Panc1 (cell line): Measurements from ENCODE around the gene MACROD2. TPM values are rescaled to one million over a fixed set of nuclear protein-coding genes. Genes with fewer than 3 reads are reported as not detected.

Experiments used
- ATAC-seq: fragments of 200-7000 bp; cut with Tn5 transposase; 2 replicates; pipeline ENCODE4 v1.9.1; 2020; ENCODE audit warnings: mild to moderate bottlenecking, moderate library complexity
- BruUV-seq: library from RNA; stranded (reverse); fragments of 400-500 nt; replicated peaks from 2 replicates; lab custom pipeline; 2021; lab: Mats Ljungman, UMichigan
- CTCF ChIA-PET: fragments of 300-600 bp; sonication (Branson Sonifier 250); formaldehyde crosslinking; loops from one replicate; lab custom pipeline; 2022; ENCODE audit warnings: antibody characterized with exemption; lab: Charles Lee
- POLR2A ChIA-PET: fragments of 300-600 bp; sonication (Branson Sonifier 250); formaldehyde crosslinking; loops from one replicate; lab custom pipeline; 2022; ENCODE audit warnings: antibody characterized with exemption; lab: Charles Lee
- DNase-seq: peaks from one replicate; pipeline ENCODE4 v3.0.0-alpha.2; 2010; ENCODE audit warnings: low read depth, low spot score
- H3K27ac ChIP-seq: 2 replicates; pipeline ENCODE4 v1.5.1; 2011; ENCODE audit warnings: mild to moderate bottlenecking, low read length, inconsistent platforms
- H3K27me3 ChIP-seq: fragments of 200-500 bp; sonication (Bioruptor generic); 2 replicates; pipeline ENCODE4 v1.6.0; 2014; ENCODE audit warnings: low read length, inconsistent platforms; ENCODE audit not compliant: control insufficient read depth, insufficient read depth
- H3K36me3 ChIP-seq: fragments of 200-500 bp; sonication (Bioruptor generic); 2 replicates; pipeline ENCODE4 v1.5.1; 2014; ENCODE audit warnings: inconsistent platforms, mild to moderate bottlenecking, low read length, moderate library complexity; ENCODE audit not compliant: control insufficient read depth, insufficient read depth
- H3K4me1 ChIP-seq: 2 replicates; pipeline ENCODE4 v1.5.1; 2011; ENCODE audit warnings: inconsistent platforms, mild to moderate bottlenecking, low read length, moderate library complexity; ENCODE audit not compliant: control insufficient read depth, insufficient read depth
- H3K4me3 ChIP-seq, 2 experiments: 2 replicates each; pipeline ENCODE4 v1.5.1; 2011 to 2012; ENCODE audit warnings: low read depth in 2 of 2, low read length in 2 of 2, mild to moderate bottlenecking in 2 of 2, inconsistent platforms in 1 of 2, moderate library complexity in 1 of 2
- H3K9me3 ChIP-seq: fragments of 200-500 bp; sonication (Bioruptor generic); 2 replicates; pipeline ENCODE4 v1.5.1; 2014; ENCODE audit warnings: low read depth, mild to moderate bottlenecking, inconsistent platforms, low read length, moderate library complexity; ENCODE audit not compliant: control insufficient read depth, insufficient read depth
- POLR2AphosphoS5 ChIP-seq: IDR thresholded peaks from 2 replicates; pipeline ENCODE4 v1.6.1; 2012; ENCODE audit warnings: mild to moderate bottlenecking, low read depth, low read length, moderate library complexity
- SIN3A ChIP-seq: IDR thresholded peaks from 2 replicates; pipeline ENCODE4 v1.6.1; 2012; ENCODE audit warnings: low read depth, mild to moderate bottlenecking, low read length, moderate library complexity, borderline replicate concordance; ENCODE audit not compliant: insufficient read depth
- TCF7L2 ChIP-seq: IDR thresholded peaks from 2 replicates; pipeline ENCODE4 v1.6.1; 2011; ENCODE audit warnings: mild to moderate bottlenecking, low read depth, low read length, inconsistent platforms
- in situ Hi-C: cut with HindIII; loops from 2 replicates; pipeline ENCODE4 v1.10.0; 2016; ENCODE audit warnings: low sequenced_read_pairs, low pct_unique_long_range_greater_than_20kb
- intact Hi-C: fragments of 100-400 bp; cut with micrococcal nuclease; formaldehyde crosslinking; loops from one replicate; pipeline ENCODE4 v1.10.0; 2022; ENCODE audit not compliant: unreplicated experiment
- total RNA-seq: library from RNA; stranded (reverse); gene quantifications from one replicate; pipeline ENCODE4 v1.2.1, GENCODE V29; 2021; ENCODE audit not compliant: unreplicated experiment
- TF ChIP-seq, protein P1 (sequence below): fragments of 450-650 bp; IDR thresholded peaks from 2 replicates; pipeline ENCODE4 v1.5.1; 2017; ENCODE audit warnings: mild to moderate bottlenecking
- TF ChIP-seq, protein P2 (sequence below), 2 experiments: IDR thresholded peaks; 2 replicates each; pipeline ENCODE4 v1.6.1; 2011 to 2012; ENCODE audit warnings: low read depth in 2 of 2, control low read depth in 1 of 2, low read length in 1 of 2, mild to moderate bottlenecking in 1 of 2, moderate library complexity in 1 of 2; ENCODE audit not compliant: insufficient read depth in 1 of 2

The MACROD2 gene
- total RNA-seq, 1 experiment from 2014 or later = 1.2 TPM

DNA sequence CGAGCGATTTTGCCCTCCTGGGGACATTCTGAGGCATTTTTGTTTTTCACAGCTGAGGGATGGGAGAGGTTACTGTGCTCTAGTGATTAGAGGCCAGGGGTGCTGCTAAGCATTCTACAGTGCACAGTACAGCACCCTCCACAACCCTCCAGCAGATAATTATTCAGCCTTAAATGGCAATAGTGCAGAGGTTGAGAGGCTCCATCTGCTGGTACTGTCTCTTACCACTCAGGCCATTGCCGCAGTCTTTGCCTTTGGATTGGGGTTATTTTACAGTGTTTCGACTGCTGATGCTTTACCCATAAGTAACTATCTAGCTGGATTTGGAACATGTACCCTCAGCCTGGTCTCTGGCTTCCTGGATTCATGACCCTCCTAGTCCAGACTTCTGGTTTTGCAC lies 1872.6 kb downstream of the MACROD2 start:
- TF ChIP-seq, protein P1, sequence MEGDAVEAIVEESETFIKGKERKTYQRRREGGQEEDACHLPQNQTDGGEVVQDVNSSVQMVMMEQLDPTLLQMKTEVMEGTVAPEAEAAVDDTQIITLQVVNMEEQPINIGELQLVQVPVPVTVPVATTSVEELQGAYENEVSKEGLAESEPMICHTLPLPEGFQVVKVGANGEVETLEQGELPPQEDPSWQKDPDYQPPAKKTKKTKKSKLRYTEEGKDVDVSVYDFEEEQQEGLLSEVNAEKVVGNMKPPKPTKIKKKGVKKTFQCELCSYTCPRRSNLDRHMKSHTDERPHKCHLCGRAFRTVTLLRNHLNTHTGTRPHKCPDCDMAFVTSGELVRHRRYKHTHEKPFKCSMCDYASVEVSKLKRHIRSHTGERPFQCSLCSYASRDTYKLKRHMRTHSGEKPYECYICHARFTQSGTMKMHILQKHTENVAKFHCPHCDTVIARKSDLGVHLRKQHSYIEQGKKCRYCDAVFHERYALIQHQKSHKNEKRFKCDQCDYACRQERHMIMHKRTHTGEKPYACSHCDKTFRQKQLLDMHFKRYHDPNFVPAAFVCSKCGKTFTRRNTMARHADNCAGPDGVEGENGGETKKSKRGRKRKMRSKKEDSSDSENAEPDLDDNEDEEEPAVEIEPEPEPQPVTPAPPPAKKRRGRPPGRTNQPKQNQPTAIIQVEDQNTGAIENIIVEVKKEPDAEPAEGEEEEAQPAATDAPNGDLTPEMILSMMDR = 0 out of 2 replicates have a peak, but pooled peaks have one; percentile 22
- TF ChIP-seq SIN3A = no peak
- CTCF ChIA-PET = no interaction called here
- H3K4me3 ChIP-seq = no peak overlapping the region
- DNase-seq (no peak), ATAC-seq (no peak)
- intact Hi-C loops (no loop called here), in situ Hi-C loops (no loop called here)
- H3K36me3 ChIP-seq = no peaks in the 10 kb centered on the region
- BruUV-seq = no TSS peak
- H3K27me3 ChIP-seq = no peaks in the 10 kb centered on the region
- POLR2A ChIA-PET = no interaction called here
- H3K4me1 ChIP-seq = no peaks in the 10 kb centered on the region
- H3K9me3 ChIP-seq = no peaks in the 10 kb centered on the region
- no peak overlapping the region for H3K27ac ChIP-seq

DNA sequence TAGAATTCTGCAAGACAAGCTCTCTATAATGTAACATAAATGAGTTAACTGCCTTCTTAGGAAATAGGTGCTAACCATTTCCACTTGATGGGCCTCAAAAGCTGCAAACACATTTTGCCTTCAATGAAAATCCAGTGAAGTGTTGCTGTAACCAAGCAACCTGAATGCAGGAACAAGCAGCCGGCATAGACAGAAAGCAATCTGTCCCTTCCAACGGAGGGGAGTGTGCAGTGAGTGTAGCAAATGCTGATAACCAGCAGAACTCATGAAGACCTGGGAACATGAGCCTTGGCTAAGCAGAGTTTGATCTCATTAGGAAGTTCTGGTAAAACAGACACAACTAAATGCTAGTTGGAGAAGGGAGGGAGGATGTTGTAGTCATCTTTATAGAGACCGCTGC lies 1880.1 kb downstream of the MACROD2 start:
- Histone ChIP-seq H3K4me3 (no peak overlapping the region), H3K4me1 (no peaks in the 10 kb centered on the region), H3K27me3 (no peaks in the 10 kb centered on the region), H3K9me3 (no peaks in the 10 kb centered on the region), H3K36me3 (no peaks in the 10 kb centered on the region), H3K27ac (no peak overlapping the region)
- intact Hi-C loops (no loop called here), in situ Hi-C loops (no loop called here)
- DNase-seq = no peak
- ATAC-seq = no peak
- CTCF ChIA-PET = no interaction called here
- POLR2A ChIA-PET = no interaction called here
- no TSS peak for BruUV-seq
- no peak for TF ChIP-seq TCF7L2
- TF ChIP-seq, protein P2, sequence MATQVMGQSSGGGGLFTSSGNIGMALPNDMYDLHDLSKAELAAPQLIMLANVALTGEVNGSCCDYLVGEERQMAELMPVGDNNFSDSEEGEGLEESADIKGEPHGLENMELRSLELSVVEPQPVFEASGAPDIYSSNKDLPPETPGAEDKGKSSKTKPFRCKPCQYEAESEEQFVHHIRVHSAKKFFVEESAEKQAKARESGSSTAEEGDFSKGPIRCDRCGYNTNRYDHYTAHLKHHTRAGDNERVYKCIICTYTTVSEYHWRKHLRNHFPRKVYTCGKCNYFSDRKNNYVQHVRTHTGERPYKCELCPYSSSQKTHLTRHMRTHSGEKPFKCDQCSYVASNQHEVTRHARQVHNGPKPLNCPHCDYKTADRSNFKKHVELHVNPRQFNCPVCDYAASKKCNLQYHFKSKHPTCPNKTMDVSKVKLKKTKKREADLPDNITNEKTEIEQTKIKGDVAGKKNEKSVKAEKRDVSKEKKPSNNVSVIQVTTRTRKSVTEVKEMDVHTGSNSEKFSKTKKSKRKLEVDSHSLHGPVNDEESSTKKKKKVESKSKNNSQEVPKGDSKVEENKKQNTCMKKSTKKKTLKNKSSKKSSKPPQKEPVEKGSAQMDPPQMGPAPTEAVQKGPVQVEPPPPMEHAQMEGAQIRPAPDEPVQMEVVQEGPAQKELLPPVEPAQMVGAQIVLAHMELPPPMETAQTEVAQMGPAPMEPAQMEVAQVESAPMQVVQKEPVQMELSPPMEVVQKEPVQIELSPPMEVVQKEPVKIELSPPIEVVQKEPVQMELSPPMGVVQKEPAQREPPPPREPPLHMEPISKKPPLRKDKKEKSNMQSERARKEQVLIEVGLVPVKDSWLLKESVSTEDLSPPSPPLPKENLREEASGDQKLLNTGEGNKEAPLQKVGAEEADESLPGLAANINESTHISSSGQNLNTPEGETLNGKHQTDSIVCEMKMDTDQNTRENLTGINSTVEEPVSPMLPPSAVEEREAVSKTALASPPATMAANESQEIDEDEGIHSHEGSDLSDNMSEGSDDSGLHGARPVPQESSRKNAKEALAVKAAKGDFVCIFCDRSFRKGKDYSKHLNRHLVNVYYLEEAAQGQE (IDR thresholded peaks at IDR 0.05; ENCODE audit: insufficient read depth in 1 of 2, low read depth in 2 of 2, low read length in 1 of 2) = no peak
- TF ChIP-seq, protein P1 = no peak
- no peak for TF ChIP-seq POLR2AphosphoS5
- TF ChIP-seq SIN3A = no peak
